Keratinocyte (primary cell): ENCODE data around the gene ATAD2B. TPM values are rescaled to one million over a fixed set of nuclear protein-coding genes. Genes with fewer than 3 reads are reported as not detected.

ENCODE experiments used
- DNase-seq: peaks from one replicate; pipeline ENCODE4 v3.0.0-alpha.2; 2011; ENCODE audit warnings: low read depth, missing footprints, low spot score
- FAIRE-seq: peaks from 2 replicates; lab custom pipeline; 2011; peaks lifted over from hg19 to GRCh38; lab: Jason Lieb, UNC
- H2AFZ ChIP-seq: 2 replicates; pipeline ENCODE4 v1.6.0; 2012; ENCODE audit warnings: low read length, control low read depth, inconsistent platforms; ENCODE audit not compliant: control insufficient read depth
- H3K27ac ChIP-seq: 2 replicates; pipeline ENCODE4 v1.5.1; 2011; ENCODE audit warnings: low read length; ENCODE audit not compliant: control insufficient read depth, insufficient read depth
- H3K27me3 ChIP-seq: 3 replicates; pipeline ENCODE4 v1.6.0; 2011; ENCODE audit warnings: low read length; ENCODE audit not compliant: control insufficient read depth, insufficient read depth; ENCODE audit errors: extremely low read depth
- H3K36me3 ChIP-seq, 2 experiments: 2 replicates in 1 of 2; 3 replicates in 1 of 2; pipeline ENCODE4 v1.5.1; 2011; ENCODE audit warnings: low read length in 2 of 2, mild to moderate bottlenecking in 1 of 2; ENCODE audit not compliant: control insufficient read depth in 2 of 2, insufficient read depth in 2 of 2; ENCODE audit errors: extremely low read depth in 1 of 2
- H3K4me1 ChIP-seq: 3 replicates; pipeline ENCODE4 v1.5.1; 2011; ENCODE audit warnings: low read length; ENCODE audit not compliant: control insufficient read depth, insufficient read depth; ENCODE audit errors: extremely low read depth
- H3K4me2 ChIP-seq: 3 replicates; pipeline ENCODE4 v1.6.0; 2011; ENCODE audit warnings: low read depth, low read length; ENCODE audit not compliant: control insufficient read depth, insufficient read depth; ENCODE audit errors: extremely low read depth
- H3K4me3 ChIP-seq, 3 experiments: fragments of 200-600 bp in 1 of 3; sonication (generic) in 1 of 3; 2 replicates in 2 of 3; 3 replicates in 1 of 3; pipeline ENCODE4 v1.5.1; 2011 to 2016; ENCODE audit warnings: low read length in 3 of 3, mild to moderate bottlenecking in 3 of 3, control low read depth in 2 of 3, inconsistent platforms in 1 of 3, low read depth in 1 of 3, mixed read lengths in 1 of 3, mixed run types in 1 of 3, moderate library complexity in 1 of 3; ENCODE audit not compliant: control insufficient read depth in 2 of 3, insufficient read depth in 2 of 3; ENCODE audit errors: extremely low read depth in 1 of 3
- H3K79me2 ChIP-seq: 2 replicates; pipeline ENCODE4 v1.6.0; 2012; ENCODE audit warnings: low read length; ENCODE audit not compliant: control insufficient read depth, insufficient read depth
- H3K9ac ChIP-seq: 3 replicates; pipeline ENCODE4 v1.6.0; 2011; ENCODE audit warnings: low read length; ENCODE audit not compliant: control insufficient read depth, insufficient read depth; ENCODE audit errors: extremely low read depth
- H3K9me1 ChIP-seq: 3 replicates; pipeline ENCODE4 v1.6.0; 2011; ENCODE audit warnings: low read length; ENCODE audit not compliant: control insufficient read depth, insufficient read depth; ENCODE audit errors: extremely low read depth
- H3K9me3 ChIP-seq: 2 replicates; pipeline ENCODE4 v1.5.1; 2012; ENCODE audit warnings: low read depth, low read length; ENCODE audit not compliant: control insufficient read depth
- H4K20me1 ChIP-seq: 3 replicates; pipeline ENCODE4 v1.6.0; 2011; ENCODE audit warnings: low read length; ENCODE audit not compliant: control insufficient read depth, insufficient read depth; ENCODE audit errors: extremely low read depth
- CTCF ChIP-seq, 3 experiments: IDR thresholded peaks in 1 of 3; conservative IDR thresholded peaks in 1 of 3; optimal IDR thresholded peaks in 1 of 3; 2 replicates in 2 of 3; 3 replicates in 1 of 3; pipeline versions ENCODE3 to v1.5.1; 2011; ENCODE audit warnings: low read length in 3 of 3, mild to moderate bottlenecking in 3 of 3, moderate library complexity in 2 of 3, control low read depth in 1 of 3, inconsistent platforms in 1 of 3; ENCODE audit not compliant: insufficient read depth in 2 of 3; ENCODE audit errors: extremely low read depth in 1 of 3
- EZH2 ChIP-seq: IDR thresholded peaks from one replicate; pipeline ENCODE4 v1.6.1; 2012; ENCODE audit warnings: inconsistent platforms, mild to moderate bottlenecking, low read length, moderate library complexity
- dilution Hi-C: fragments of 300-500 bp; cut with MboI; formaldehyde crosslinking; loops from one replicate; pipeline ENCODE4 v1.7.0; 2020; ENCODE audit warnings: low sequenced_read_pairs; ENCODE audit not compliant: extremely low pct_ligation_motif_present
- polyA plus RNA-seq, 5 experiments: library from polyadenylated mRNA; depleted of rRNA in 3 of 5; stranded (reverse) in 3 of 5; stranded (forward) in 1 of 5; unstranded in 1 of 5; fragments of >200 nt; gene quantifications; 1 replicate in 1 of 5; 2 replicates in 3 of 5; 3 replicates in 1 of 5; pipeline versions ENCODE4 v1.2.1 to v1.2.3, GENCODE V29; 2011 to 2012; ENCODE audit warnings: missing spikeins in 2 of 5, low read depth in 1 of 5, low replicate concordance in 1 of 5

The ATAD2B gene
- polyA plus RNA-seq, 1 donor (not counting 4 experiments of a cell fraction or from before 2014, with no cell fraction given) = 4.4 TPM

- H3K4me1 ChIP-seq = no peaks in the 10 kb centered on the region
- no peak overlapping the region for H2AFZ ChIP-seq
- H3K36me3 ChIP-seq = peaks cover 2% of the 10 kb centered on the region in 2 experiments
These were observed 67.7 kb downstream of the ATAD2B start for GRCh38 chr2:23859234-23859633.

DNA sequence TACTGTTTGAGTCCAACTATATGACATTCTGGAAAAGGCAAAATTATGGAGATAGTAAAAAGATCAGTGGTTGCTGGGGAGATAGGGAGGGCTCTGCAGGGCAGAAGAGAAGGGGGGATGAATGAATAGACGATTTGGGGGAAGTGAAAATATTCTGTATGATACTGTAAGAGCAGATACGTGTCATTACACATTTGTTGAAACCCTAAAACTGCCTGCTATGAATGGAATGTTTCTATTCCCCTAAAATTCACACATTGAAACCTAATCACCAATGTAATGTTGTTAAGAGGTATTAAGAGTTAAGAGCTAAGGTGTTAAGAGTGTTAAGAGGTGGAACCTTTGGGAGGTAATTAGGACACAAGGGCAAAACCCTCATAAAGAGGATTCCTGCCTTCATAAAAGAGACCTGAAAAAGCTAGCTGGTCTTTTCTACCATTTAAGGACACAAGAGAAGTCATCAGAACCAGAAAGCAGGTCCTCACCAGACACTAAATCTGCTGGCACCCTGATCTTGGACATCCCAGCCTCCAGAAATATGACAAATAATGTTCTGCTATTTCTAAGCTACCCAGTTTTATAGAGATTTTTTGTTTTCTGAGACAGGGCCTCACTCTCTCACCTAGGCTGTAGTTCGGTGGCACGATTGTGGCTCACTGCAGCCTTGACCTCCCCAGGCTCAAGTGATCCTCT lies 76.2 kb downstream of the ATAD2B start:
- no peaks in the 10 kb centered on the region for H4K20me1 ChIP-seq
- H3K36me3 ChIP-seq = no peaks in the 10 kb centered on the region
- no peak overlapping the region for H3K27ac ChIP-seq
- no peaks in the 10 kb centered on the region for H3K27me3 ChIP-seq
- no peaks in the 10 kb centered on the region for H3K9me1 ChIP-seq
- dilution Hi-C loops = no loop called here
- no peak overlapping the region for H3K9ac ChIP-seq
- H3K79me2 ChIP-seq = no peaks in the 10 kb centered on the region
- H2AFZ ChIP-seq = no peak overlapping the region
- H3K4me1 ChIP-seq = no peaks in the 10 kb centered on the region
- no peak overlapping the region for H3K4me2 ChIP-seq
- no peak for DNase-seq
- no peak for TF ChIP-seq EZH2
- TF ChIP-seq CTCF (optimal IDR thresholded peaks at IDR 0.05 in 1 of 3, IDR thresholded peaks at IDR 0.05 in 1 of 3, conservative IDR thresholded peaks at IDR 0.05 in 1 of 3; ENCODE audit: extremely low read depth in 1 of 3, insufficient read depth in 2 of 3, low read length in 3 of 3) = no peak
- H3K4me3 ChIP-seq = no peak overlapping the region
- H3K9me3 ChIP-seq = no peaks in the 10 kb centered on the region
- no peak for FAIRE-seq

More at GRCh38 chr2:23859234-23859633, 67.7 kb downstream of the ATAD2B start:
- FAIRE-seq (no peak), DNase-seq (no peak)
- no peak overlapping the region for H3K9ac ChIP-seq
- no peaks in the 10 kb centered on the region for H3K79me2 ChIP-seq
- H3K27ac ChIP-seq = no peak overlapping the region
- H3K9me1 ChIP-seq = no peaks in the 10 kb centered on the region
- H3K9me3 ChIP-seq = no peaks in the 10 kb centered on the region
- TF ChIP-seq CTCF (optimal IDR thresholded peaks at IDR 0.05 in 1 of 3, IDR thresholded peaks at IDR 0.05 in 1 of 3, conservative IDR thresholded peaks at IDR 0.05 in 1 of 3; ENCODE audit: extremely low read depth in 1 of 3, insufficient read depth in 2 of 3, low read length in 3 of 3) (no peak), EZH2 (no peak)
- dilution Hi-C loops = no loop called here
- no peak overlapping the region for H3K4me2 ChIP-seq
- no peaks in the 10 kb centered on the region for H3K27me3 ChIP-seq
- H4K20me1 ChIP-seq = no peaks in the 10 kb centered on the region
- no peak overlapping the region for H3K4me3 ChIP-seq
